ELF-1 (cell line): ENCODE data around the gene PPP1R14C.

Experiments used
- DNase-seq: peaks from one replicate; pipeline ENCODE4 v3.0.0-alpha.2; 2016; ENCODE audit warnings: low read depth, low spot score

Gene PPP1R14C

GRCh38 chr6:150293423-150294173, 150.8 kb downstream of the PPP1R14C start:
- DNase-seq = no peak

- no peak for DNase-seq
Measured at GRCh38 chr6:150296890-150297289, 154.0 kb downstream of the PPP1R14C start.

GRCh38 chr6:150297327-150298029, 154.6 kb downstream of the PPP1R14C start:
- no peak for DNase-seq

GRCh38 chr6:150298030-150298380, 155.2 kb downstream of the PPP1R14C start:
- DNase-seq = no peak

- DNase-seq = no peak
Measured at GRCh38 chr6:150298676-150299075, 155.8 kb downstream of the PPP1R14C start.
